Kidney (tissue), 14 donors: ENCODE results near the gene PTPN1. TPM values are rescaled to one million over a fixed set of nuclear protein-coding genes. Genes with fewer than 3 reads are reported as not detected.
A peak's percentile ranks its signal among the peaks of the same experiment; 100 is the strongest.

ENCODE experiments used
- DNase-seq, 5 donors: peaks; one replicate each; pipeline ENCODE4 v3.0.0-alpha.2; 2013 to 2020
- FAIRE-seq: peaks from 2 replicates; lab custom pipeline; 2012; peaks lifted over from hg19 to GRCh38; lab: Jason Lieb, UNC
- H3K27ac ChIP-seq, 2 donors: one replicate each; pipeline ENCODE4 v1.7.0; 2013; ENCODE audit warnings: low read depth in 2 of 2, low read length in 2 of 2, inconsistent platforms in 1 of 2
- H3K27me3 ChIP-seq: one replicate; pipeline ENCODE4 v1.7.1; 2013; ENCODE audit warnings: low read length, inconsistent platforms; ENCODE audit not compliant: control insufficient read depth, insufficient read depth
- H3K36me3 ChIP-seq, 3 donors: one replicate each; pipeline versions ENCODE4 v1.7.0 to v1.7.1; 2013; ENCODE audit warnings: low read length in 3 of 3, control low read depth in 1 of 3, inconsistent platforms in 1 of 3; ENCODE audit not compliant: insufficient read depth in 3 of 3, control insufficient read depth in 2 of 3
- H3K4me1 ChIP-seq, 3 donors: one replicate each; pipeline versions ENCODE4 v1.7.0 to v1.7.1; 2013; ENCODE audit warnings: low read length in 3 of 3, inconsistent platforms in 1 of 3, low read depth in 1 of 3; ENCODE audit not compliant: control insufficient read depth in 2 of 3, insufficient read depth in 2 of 3
- H3K4me3 ChIP-seq, 3 donors: one replicate each; pipeline versions ENCODE4 v1.7.0 to v1.8.1; 2013; ENCODE audit warnings: low read length in 3 of 3, control low read depth in 1 of 3, inconsistent platforms in 1 of 3
- H3K9ac ChIP-seq, 3 donors: one replicate each; pipeline versions ENCODE4 v1.7.0 to v1.7.1; 2013; ENCODE audit warnings: low read length in 3 of 3, control low read depth in 1 of 3, inconsistent platforms in 1 of 3
- H3K9me3 ChIP-seq, 3 donors: one replicate each; pipeline versions ENCODE4 v1.7.0 to v1.7.1; 2013; ENCODE audit warnings: low read length in 3 of 3, control low read depth in 1 of 3, inconsistent platforms in 1 of 3; ENCODE audit not compliant: control insufficient read depth in 2 of 3, insufficient read depth in 1 of 3
- intact Hi-C: fragments of 100-400 bp; cut with DNase I; formaldehyde crosslinking; loops from one replicate; pipeline ENCODE4 v1.11.1; 2022
- polyA plus RNA-seq: library from polyadenylated mRNA; stranded (reverse); fragments of 350-450 nt; fragmentation: Illumina TruSeq; extraction: RNeasy Lipid Tissue Mini Kit (QIAGEN cat#74804); gene quantifications from one replicate; pipeline ENCODE4 v1.2.3, GENCODE V29; 2014; ENCODE audit warnings: low read depth, low replicate concordance; ENCODE audit not compliant: insufficient read depth
- total RNA-seq: library from RNA; stranded (reverse); fragmentation: NEBNext Ultra II Directional; extraction: Animal tissue kit (Norgen Biotek cat#: 25700); gene quantifications from one replicate; pipeline ENCODE4 v1.2.1, GENCODE V29; 2021
- TF ChIP-seq, protein P1 (sequence below): IDR thresholded peaks from 3 replicates; pipeline ENCODE4 v1.5.1; 2012; ENCODE audit warnings: mild to moderate bottlenecking, moderate library complexity, borderline replicate concordance; ENCODE audit not compliant: insufficient read depth; ENCODE audit errors: extremely low read depth
- donor health status: control.
- donor health status: control.
- donor health status: control.
- donor health status: control.
- donor health status: control.
- donor health status: DM: yes; HTN: yes; CAD: no.
- donor health status: Normal renal cell carcinoma (clear cell type).

The PTPN1 gene
- total and polyA plus RNA-seq, 2 donors from 2014 or later = 29.6 to 80.4 TPM

GRCh38 chr20:50488236-50488806, 21.9 kb upstream of the PTPN1 start:
- FAIRE-seq (no peak), DNase-seq (no peak)
- Histone ChIP-seq H3K36me3 (no peaks in the 10 kb centered on the region), H3K9me3 (no peaks in the 10 kb centered on the region), H3K27ac (no peak overlapping the region), H3K27me3 (no peaks in the 10 kb centered on the region), H3K4me1 (peaks cover 0 to 6% (median 0%) of the 10 kb centered on the region in 3 donors), H3K9ac (no peak overlapping the region), H3K4me3 (no peak overlapping the region)
- intact Hi-C loops = no loop called here
- TF ChIP-seq, protein P1, sequence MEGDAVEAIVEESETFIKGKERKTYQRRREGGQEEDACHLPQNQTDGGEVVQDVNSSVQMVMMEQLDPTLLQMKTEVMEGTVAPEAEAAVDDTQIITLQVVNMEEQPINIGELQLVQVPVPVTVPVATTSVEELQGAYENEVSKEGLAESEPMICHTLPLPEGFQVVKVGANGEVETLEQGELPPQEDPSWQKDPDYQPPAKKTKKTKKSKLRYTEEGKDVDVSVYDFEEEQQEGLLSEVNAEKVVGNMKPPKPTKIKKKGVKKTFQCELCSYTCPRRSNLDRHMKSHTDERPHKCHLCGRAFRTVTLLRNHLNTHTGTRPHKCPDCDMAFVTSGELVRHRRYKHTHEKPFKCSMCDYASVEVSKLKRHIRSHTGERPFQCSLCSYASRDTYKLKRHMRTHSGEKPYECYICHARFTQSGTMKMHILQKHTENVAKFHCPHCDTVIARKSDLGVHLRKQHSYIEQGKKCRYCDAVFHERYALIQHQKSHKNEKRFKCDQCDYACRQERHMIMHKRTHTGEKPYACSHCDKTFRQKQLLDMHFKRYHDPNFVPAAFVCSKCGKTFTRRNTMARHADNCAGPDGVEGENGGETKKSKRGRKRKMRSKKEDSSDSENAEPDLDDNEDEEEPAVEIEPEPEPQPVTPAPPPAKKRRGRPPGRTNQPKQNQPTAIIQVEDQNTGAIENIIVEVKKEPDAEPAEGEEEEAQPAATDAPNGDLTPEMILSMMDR = no peak

- intact Hi-C loops = no loop called here
- no peaks in the 10 kb centered on the region for H3K9me3 ChIP-seq
- H3K4me1 ChIP-seq = no peaks in the 10 kb centered on the region
- no peak overlapping the region for H3K9ac ChIP-seq
- TF ChIP-seq, protein P1 = no peak
- H3K27ac ChIP-seq = no peak overlapping the region
- H3K4me3 ChIP-seq = no peak overlapping the region
- peak in 1 of 5 donors; percentile 45 for DNase-seq
- no peaks in the 10 kb centered on the region for H3K36me3 ChIP-seq
- H3K27me3 ChIP-seq = no peaks in the 10 kb centered on the region
- FAIRE-seq = no peak
Observed at GRCh38 chr20:50491168-50491567, 19.0 kb upstream of the PTPN1 start.

DNA sequence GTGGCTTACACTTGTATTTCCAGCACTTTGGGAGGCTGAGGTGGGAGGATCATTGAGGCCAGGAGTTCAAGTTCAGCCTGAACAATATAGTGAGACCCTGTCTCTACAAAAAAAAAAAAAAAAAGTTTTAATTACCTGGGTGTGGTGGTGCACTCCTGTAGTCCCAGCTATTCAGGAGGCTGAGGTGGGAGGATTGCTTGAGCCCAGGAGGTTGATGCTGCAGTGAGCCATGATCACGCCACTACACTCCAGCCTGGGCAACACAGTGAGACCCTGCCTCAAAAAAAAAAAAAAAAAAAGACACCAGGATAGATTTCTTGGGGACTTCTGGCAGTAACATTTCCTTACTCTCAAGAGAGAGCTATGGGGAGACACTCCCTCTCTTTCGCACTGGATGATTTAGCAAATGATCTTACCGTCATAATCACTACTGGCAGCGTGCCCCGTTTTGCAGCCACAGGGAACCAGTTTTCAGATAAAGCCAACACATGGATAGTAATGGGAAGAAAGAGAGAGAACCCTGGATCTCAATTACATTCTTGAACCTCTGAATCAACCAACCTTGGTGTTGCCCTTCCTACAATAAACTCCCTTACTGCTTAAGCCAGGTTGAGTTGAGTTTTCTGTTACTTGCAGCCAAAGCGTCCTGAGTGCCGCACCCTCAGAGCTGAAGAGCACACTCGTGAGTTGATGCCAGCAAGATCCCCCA, 18.1 kb upstream of the PTPN1 start:
- TF ChIP-seq, protein P1 = no peak
- H3K27ac ChIP-seq = no peak overlapping the region
- H3K4me3 ChIP-seq = no peak overlapping the region
- intact Hi-C loops = no loop called here
- H3K27me3 ChIP-seq = no peaks in the 10 kb centered on the region
- DNase-seq (no peak), FAIRE-seq (no peak)
- no peak overlapping the region for H3K9ac ChIP-seq
- no peaks in the 10 kb centered on the region for H3K4me1 ChIP-seq
- H3K9me3 ChIP-seq = no peaks in the 10 kb centered on the region
- no peaks in the 10 kb centered on the region for H3K36me3 ChIP-seq
